HG02970 (cell line): ENCODE results near the gene ZNF79.
"Not testable (repeated sequence)": the region's sequence is repeated elsewhere in the genome, so short reads cannot be mapped to it uniquely, and the experiment has no call there.

Source experiments
- ATAC-seq: cut with Tn5 transposase; IDR thresholded peaks from one replicate; pipeline ENCODE4 v1.9.1; 2021; ENCODE audit warnings: mild to moderate bottlenecking, moderate library complexity, moderate number of reproducible peaks; ENCODE audit not compliant: unreplicated experiment, low FRiP score

Gene ZNF79

DNA sequence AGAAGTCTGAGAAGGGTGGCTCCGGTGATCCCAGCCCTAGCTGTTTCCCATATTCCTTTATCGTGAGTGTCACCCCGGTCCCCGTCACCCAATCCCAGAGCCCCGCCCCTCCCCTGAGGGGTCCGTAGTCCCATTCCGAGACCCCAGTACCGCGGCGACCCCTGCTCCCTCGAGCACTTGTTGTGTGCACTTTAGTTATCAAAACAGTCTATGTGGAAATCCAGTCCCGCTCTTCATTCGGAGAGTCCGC, 27.4 kb downstream of the ZNF79 start:
- ATAC-seq: peak; percentile 24

GRCh38 chr9:127451858-127452656, 27.9 kb downstream of the ZNF79 start:
- no peak for ATAC-seq

- no peak for ATAC-seq
Measured at GRCh38 chr9:127452691-127453090, 28.5 kb downstream of the ZNF79 start.

- no peak for ATAC-seq
Measured at GRCh38 chr9:127455324-127455992, 31.3 kb downstream of the ZNF79 start.

- no peak for ATAC-seq
Measured at GRCh38 chr9:127457191-127457878, 33.2 kb downstream of the ZNF79 start.

DNA sequence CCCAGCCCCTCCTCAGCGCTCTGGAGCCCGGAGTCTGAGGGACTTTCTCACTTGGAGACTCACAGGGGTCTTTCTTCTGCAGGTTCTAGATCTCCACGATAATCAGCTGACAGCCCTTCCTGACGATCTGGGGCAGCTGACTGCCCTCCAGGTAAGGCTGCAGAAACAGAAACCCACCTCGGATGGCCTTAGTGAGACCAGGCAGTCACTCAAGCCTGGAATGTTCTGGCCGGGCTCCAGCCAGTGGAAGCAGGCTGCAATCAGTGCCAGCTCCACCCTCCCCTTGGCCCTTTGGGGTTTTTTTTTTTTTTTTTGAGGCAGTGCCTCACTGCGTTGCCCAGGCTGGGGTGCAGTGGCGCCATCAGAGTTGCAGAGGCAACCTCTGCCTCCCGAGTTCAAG, 34.7 kb downstream of the ZNF79 start:
- no peak for ATAC-seq

GRCh38 chr9:127463382-127463781, 39.2 kb downstream of the ZNF79 start:
- no peak for ATAC-seq

- no peak for ATAC-seq
Measured at GRCh38 chr9:127463911-127464310, 39.7 kb downstream of the ZNF79 start.

DNA sequence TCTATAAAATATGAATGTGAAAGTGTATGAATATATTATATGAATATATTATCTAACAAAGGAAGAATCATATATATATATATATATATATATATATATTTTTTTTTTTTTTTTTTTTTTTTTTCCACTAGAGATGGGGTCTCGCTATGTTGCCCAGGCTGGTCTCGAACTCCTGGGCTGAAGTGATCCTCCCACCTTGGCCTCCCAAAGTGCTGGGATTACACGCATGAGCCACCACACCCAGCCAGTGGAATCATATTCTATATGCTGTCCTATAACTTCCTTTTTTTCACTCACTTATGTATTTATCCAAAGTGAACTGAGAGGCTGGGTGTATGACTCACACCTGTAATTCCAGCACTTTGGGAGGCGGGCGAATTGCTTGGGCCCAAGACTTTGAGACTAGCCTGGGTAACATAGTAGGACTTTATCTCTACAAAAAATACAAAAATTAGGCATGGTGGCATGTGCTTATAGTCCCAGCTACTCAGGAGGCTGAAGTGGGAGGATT, 42.3 kb downstream of the ZNF79 start:
- ATAC-seq: not testable (repeated sequence)

GRCh38 chr9:127467621-127468020, 43.4 kb downstream of the ZNF79 start:
- ATAC-seq: no peak

GRCh38 chr9:127470662-127471061, 46.5 kb downstream of the ZNF79 start:
- no peak for ATAC-seq

GRCh38 chr9:127473501-127473900, 49.3 kb downstream of the ZNF79 start:
- no peak for ATAC-seq

GRCh38 chr9:127473932-127474331, 49.8 kb downstream of the ZNF79 start:
- ATAC-seq: no peak

DNA sequence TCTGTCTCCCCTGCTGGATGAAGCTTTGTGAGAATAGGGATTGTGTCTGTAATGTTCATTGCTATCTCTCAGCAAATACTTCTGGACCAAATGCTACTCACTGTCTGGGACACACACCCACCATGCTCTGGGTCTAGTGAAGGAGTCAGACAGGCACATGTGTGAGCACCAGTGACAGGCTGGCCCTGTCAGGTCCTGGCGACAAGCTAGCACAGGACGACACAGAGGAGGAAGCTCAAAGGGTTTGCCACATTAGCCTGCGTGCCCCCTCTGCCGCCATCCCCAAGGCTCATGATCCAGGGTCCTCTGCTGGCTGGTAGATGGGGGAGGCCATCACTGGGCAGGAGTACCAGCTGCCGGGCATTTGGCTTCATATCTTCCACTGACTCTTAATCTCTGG, 50.4 kb downstream of the ZNF79 start:
- ATAC-seq: no peak

DNA sequence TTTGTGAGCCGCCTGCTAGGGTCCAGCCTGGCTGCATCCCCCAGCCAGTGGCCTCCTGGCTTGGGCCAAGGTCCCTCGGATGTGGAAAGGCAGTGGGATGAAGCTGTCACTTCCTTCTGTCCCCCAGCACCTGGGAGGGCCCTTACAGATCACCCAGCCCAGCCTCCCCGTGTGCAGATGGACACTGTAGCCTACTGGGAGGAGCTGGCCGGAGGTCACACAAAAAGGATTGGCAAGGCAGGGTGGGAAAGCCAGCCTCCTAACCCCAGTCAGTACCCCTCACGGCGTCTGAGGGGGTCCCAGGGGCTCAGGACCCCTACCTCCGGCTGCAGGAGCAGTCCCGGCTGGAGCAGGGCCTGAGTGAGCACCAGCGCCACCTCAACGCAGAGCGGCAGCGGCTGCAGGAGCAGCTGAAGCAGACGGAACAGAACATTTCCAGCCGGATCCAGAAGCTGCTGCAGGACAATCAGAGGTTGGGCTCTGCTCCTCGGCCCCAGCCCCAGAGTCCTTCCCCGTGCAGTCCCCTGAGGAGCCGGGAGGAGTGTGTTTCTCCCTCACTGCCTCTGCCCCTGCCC, 55.4 kb downstream of the ZNF79 start:
- ATAC-seq: no peak

- no peak for ATAC-seq
Measured at GRCh38 chr9:127482662-127483061, 58.5 kb downstream of the ZNF79 start.

- ATAC-seq: no peak
Measured at GRCh38 chr9:127485995-127486394, 61.8 kb downstream of the ZNF79 start.

DNA sequence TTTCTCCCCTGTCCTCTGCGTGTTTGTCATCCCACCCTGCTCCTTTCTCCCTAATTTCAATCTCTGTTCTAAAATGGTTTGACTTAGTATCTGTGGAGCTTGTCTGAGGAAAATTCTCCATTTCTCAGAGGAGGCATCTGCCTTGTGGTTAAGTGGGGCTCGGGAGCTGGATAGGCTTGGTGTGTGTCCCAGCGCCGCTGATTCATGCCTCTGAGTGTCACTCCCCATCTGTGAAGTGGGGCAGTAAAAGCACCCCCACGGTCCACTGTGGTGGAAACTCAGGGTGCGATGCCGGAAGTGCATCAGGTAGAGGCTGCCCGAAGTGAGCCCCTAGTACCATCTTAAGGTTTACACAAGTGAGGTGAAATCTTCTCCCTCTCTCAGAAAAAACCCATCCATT, 64.8 kb downstream of the ZNF79 start:
- ATAC-seq: no peak

- ATAC-seq: no peak
Measured at GRCh38 chr9:127489471-127490115, 65.4 kb downstream of the ZNF79 start.

- ATAC-seq: no peak
Measured at GRCh38 chr9:127490535-127491230, 66.5 kb downstream of the ZNF79 start.
